AG04450 (cell line): ENCODE data around the gene DYNLT2B. TPM values are rescaled to one million over a fixed set of nuclear protein-coding genes. Genes with fewer than 3 reads are reported as not detected.
"Not testable (repeated sequence)": the region's sequence is repeated elsewhere in the genome, so short reads cannot be mapped to it uniquely, and the experiment has no call there.

Experiments
- CTCF ChIA-PET: fragments of 300-600, 350-600 bp; formaldehyde crosslinking; extraction: SDS; loops from one replicate; lab custom pipeline; 2022; ENCODE audit warnings: antibody characterized with exemption, inconsistent platforms; lab: Charles Lee
- POLR2A ChIA-PET: fragments of 350-600 bp; formaldehyde crosslinking; extraction: SDS; loops from one replicate; lab custom pipeline; 2021; ENCODE audit warnings: antibody characterized with exemption, inconsistent platforms; lab: Yijun Ruan, JAX
- DNase-seq: peaks from one replicate; pipeline ENCODE4 v3.0.0-alpha.2; 2011; ENCODE audit warnings: low read depth, low spot score
- H3K27ac ChIP-seq: one replicate; pipeline ENCODE4 v1.5.1; 2012; ENCODE audit warnings: low read depth, low read length, control low read depth
- H3K27me3 ChIP-seq: one replicate; pipeline ENCODE4 v1.6.0; 2012; ENCODE audit warnings: low read length; ENCODE audit not compliant: control insufficient read depth, insufficient read depth
- H3K4me3 ChIP-seq: 2 replicates; pipeline ENCODE4 v1.5.1; 2011; ENCODE audit warnings: mild to moderate bottlenecking, low read depth, low read length, control low read depth
- H3K9me3 ChIP-seq: 2 replicates; pipeline ENCODE4 v1.5.1; 2012; ENCODE audit warnings: low read length; ENCODE audit not compliant: control insufficient read depth, insufficient read depth
- CTCF ChIP-seq: IDR thresholded peaks from 2 replicates; pipeline ENCODE4 v1.5.1; 2011; ENCODE audit warnings: low read depth, low read length, control low read depth, inconsistent platforms
- polyA plus RNA-seq: library from polyadenylated mRNA; depleted of rRNA; stranded (reverse); fragments of >200 nt; gene quantifications from 2 replicates; pipeline ENCODE4 v1.2.3, GENCODE V29; 2011; rRNA removed
- small RNA-seq: library from RNA; depleted of rRNA; stranded (forward); fragments of <200 nt; gene quantifications from one replicate; pipeline ENCODE3, GENCODE V24; 2012; ENCODE audit warnings: low read depth; ENCODE audit not compliant: insufficient read length

The DYNLT2B gene
- polyA plus RNA-seq, 1 experiment, result 9.8 TPM

- no peak for TF ChIP-seq CTCF
- no peak for DNase-seq
- ChIA-PET POLR2A (no interaction called here), CTCF (interaction anchor here (0.6 kb wide), 1 partner anchor 283 kb away, joined by 4 read pairs; no protein-coding TSS in a partner anchor)
- no peaks in the 10 kb centered on the region for H3K27me3 ChIP-seq
- H3K9me3 ChIP-seq, result no peaks in the 10 kb centered on the region; the same call in 1 of the 2 replicates
- no peak overlapping the region for H3K4me3 ChIP-seq
- H3K27ac ChIP-seq, result no peak overlapping the region
Observed at GRCh38 chr3:196246612-196247308, 71.3 kb downstream of the DYNLT2B start.

DNA sequence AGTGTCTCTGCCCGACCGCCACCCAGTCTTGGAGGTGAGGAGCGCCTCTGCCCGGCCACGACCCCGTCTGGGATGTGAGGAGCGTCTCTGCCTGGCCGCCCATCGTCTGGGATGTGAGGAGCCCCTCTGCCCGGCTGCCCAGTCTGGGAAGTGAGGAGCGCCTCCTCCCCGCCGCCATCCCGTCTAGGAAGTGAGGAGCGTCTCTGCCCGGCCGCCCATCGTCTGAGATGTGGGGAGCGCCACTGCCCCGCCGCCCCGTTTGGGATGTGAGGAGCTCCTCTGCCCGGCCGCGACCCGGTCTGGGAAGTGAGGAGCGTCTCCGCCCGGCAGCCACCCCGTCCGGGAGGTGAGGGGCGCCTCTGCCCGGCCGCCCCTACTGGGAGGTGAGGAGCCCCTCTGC is 73.9 kb downstream of the DYNLT2B start:
- DNase-seq, H3K9me3 ChIP-seq, CTCF ChIA-PET, H3K27ac ChIP-seq, POLR2A ChIA-PET, H3K27me3 ChIP-seq, H3K4me3 ChIP-seq: not testable (repeated sequence)

DNA sequence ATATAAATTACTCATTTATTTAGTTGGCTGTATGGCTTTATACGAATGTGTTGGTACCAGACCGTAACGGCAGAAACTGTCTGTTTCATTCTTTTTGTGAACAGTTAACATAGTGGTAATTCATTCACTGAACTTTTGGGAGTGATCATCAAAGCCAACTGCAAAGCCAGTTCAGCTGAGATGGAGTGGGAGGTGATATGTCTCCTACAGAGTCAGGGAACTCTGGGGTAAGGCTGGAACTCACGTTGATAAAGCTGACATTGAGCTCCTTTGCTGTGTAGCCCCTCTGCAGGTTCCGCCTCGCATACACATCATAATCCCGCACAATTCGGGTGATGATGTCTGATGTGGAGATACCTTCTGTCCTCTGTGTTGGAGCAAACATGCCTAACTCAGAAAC is 76.3 kb downstream of the DYNLT2B start:
- CTCF ChIA-PET, result interaction anchor here (2.9 kb wide), 1 partner anchor 11 kb away, joined by 22 read pairs; no protein-coding TSS in a partner anchor
- no peak for DNase-seq
- POLR2A ChIA-PET, result no interaction called here
- H3K4me3 ChIP-seq, result no peak overlapping the region
- no peak for TF ChIP-seq CTCF
- no peaks in the 10 kb centered on the region for H3K27me3 ChIP-seq
- H3K9me3 ChIP-seq, result no peaks in the 10 kb centered on the region; the same call in 1 of the 2 replicates
- H3K27ac ChIP-seq, result no peak overlapping the region

Small RNAs within 50 kb of the gene (small RNA-seq; reads per million reads assigned to genes)
- gene AC069257.2 (not detected), gene RNU6-910P (not detected)

Other genes with a start within 250 kb of the DYNLT2B start
- gene TFRC, start 236.2 kb downstream of the DYNLT2B start, polyA plus RNA-seq, result 121 and 155 TPM in 2 replicates
- not detected in 2 replicates for gene ZDHHC19, start 106.8 kb downstream of the DYNLT2B start, polyA plus RNA-seq
- gene SLC51A, start 101.7 kb downstream of the DYNLT2B start, polyA plus RNA-seq, result not detected in 2 replicates
- gene PCYT1A, start 30.5 kb downstream of the DYNLT2B start, polyA plus RNA-seq, result 71.4 and 76.6 TPM in 2 replicates
- not detected in 2 replicates for gene TM4SF19, start 20.1 kb upstream of the DYNLT2B start, polyA plus RNA-seq
- 20.6 and 28.6 TPM in 2 replicates for gene UBXN7, start 114.2 kb upstream of the DYNLT2B start, polyA plus RNA-seq
- gene RNF168, start 185.5 kb upstream of the DYNLT2B start, polyA plus RNA-seq, result 4.1 and 5.6 TPM in 2 replicates
- gene SMCO1, start 197.1 kb upstream of the DYNLT2B start, polyA plus RNA-seq, result not detected in 2 replicates